ENCODE results near the gene ZNF268. TPM values are rescaled to one million over a fixed set of nuclear protein-coding genes. Genes with fewer than 3 reads are reported as not detected.

ZNF268 gene
- total and polyA plus RNA-seq, 2 donors (not counting 1 experiment from before 2014, with no cell fraction given): 11.6 to 28.6 TPM

DNA sequence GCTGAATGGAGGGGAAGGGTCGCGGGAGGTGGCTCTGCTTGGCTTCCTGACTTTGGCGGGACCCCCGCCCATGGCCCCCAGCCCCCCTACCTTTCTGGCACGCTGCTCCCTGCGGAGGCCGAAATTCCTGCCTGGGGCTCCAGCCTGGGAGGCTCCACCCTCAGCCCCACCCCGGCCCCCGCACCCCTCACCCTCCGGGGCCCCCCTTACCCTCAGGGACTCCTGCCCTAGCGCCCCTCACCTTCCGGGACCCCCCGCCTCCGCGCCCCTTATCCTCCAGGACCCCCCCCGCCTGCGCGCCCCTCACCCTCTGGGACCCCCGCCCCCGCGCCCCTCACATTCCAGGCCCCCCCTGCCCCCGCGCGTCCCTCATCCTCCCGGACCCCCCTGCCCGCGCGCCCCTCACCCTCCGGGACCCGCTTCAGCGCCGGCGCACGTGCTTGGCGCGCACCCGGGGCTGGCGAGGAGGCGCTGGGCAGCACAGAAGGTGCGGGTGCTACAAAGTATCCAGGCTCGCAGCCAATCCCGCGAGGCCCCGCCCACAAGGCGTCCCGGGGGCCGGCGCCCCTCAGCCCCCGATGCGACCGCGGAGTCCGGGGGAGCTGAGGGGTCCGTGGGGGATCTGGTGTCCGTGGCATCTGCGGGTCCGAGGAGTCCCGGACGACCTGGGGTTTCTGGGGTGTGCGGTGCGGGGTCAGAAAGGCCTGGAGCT lies 54.3 kb downstream of the ZNF268 start, which contains the start of gene ANHX:
ANHX (minus strand) TSS at position 477 of the 712 bp plus-strand sequence. CDS start 1,521 bp downstream, outside the sequence.
- no peak within 1 kb of the TSS for H3K9ac ChIP-seq (ENCODE audit: insufficient read depth, low read length)
- H3K9me3 ChIP-seq (ENCODE audit: control insufficient read depth, insufficient read depth, low read depth, low read length): no peaks in the 10 kb centered on the region
- H4K20me1 ChIP-seq (ENCODE audit: control insufficient read depth, extremely low read depth, insufficient read depth, low read length): no peaks in the 10 kb centered on the region
- no peaks in the 10 kb centered on the region for H3K4me1 ChIP-seq (ENCODE audit: control insufficient read depth, extremely low read depth, insufficient read depth, low read length)
- DNase-seq (ENCODE audit: low read depth in 2 of 2): no peak
- H2AFZ ChIP-seq (ENCODE audit: low read length): no peak within 1 kb of the TSS
- no peaks in the 10 kb centered on the region for H3K79me2 ChIP-seq (ENCODE audit: control insufficient read depth, insufficient read depth, low read length)
- TF ChIP-seq, protein P1, sequence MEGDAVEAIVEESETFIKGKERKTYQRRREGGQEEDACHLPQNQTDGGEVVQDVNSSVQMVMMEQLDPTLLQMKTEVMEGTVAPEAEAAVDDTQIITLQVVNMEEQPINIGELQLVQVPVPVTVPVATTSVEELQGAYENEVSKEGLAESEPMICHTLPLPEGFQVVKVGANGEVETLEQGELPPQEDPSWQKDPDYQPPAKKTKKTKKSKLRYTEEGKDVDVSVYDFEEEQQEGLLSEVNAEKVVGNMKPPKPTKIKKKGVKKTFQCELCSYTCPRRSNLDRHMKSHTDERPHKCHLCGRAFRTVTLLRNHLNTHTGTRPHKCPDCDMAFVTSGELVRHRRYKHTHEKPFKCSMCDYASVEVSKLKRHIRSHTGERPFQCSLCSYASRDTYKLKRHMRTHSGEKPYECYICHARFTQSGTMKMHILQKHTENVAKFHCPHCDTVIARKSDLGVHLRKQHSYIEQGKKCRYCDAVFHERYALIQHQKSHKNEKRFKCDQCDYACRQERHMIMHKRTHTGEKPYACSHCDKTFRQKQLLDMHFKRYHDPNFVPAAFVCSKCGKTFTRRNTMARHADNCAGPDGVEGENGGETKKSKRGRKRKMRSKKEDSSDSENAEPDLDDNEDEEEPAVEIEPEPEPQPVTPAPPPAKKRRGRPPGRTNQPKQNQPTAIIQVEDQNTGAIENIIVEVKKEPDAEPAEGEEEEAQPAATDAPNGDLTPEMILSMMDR (conservative IDR thresholded peaks at IDR 0.05 in 1 of 2, IDR thresholded peaks at IDR 0.05 in 1 of 2; ENCODE audit: low read depth in 1 of 2, low read length in 2 of 2): no peak
- no peak for TF ChIP-seq EZH2 (IDR thresholded peaks at IDR 0.05; ENCODE audit: low read length, missing control alignments)
- no peaks in the 10 kb centered on the region for H3K27me3 ChIP-seq (ENCODE audit: control insufficient read depth, insufficient read depth, low read length)
- H3K4me2 ChIP-seq (ENCODE audit: extremely low read depth, insufficient read depth, low read length): no peak within 1 kb of the TSS
- no peak within 1 kb of the TSS for H3K27ac ChIP-seq (ENCODE audit: insufficient read depth, low read length)
- H3K4me3 ChIP-seq (replicated peaks in 1 of 4; ENCODE audit: control extremely low read depth in 1 of 4, insufficient read depth in 1 of 4, low read depth in 3 of 4, low read length in 4 of 4): no peak within 1 kb of the TSS
- no peaks in the 10 kb centered on the region for H3K36me3 ChIP-seq (ENCODE audit: control insufficient read depth, insufficient read depth, low read length)

DNA sequence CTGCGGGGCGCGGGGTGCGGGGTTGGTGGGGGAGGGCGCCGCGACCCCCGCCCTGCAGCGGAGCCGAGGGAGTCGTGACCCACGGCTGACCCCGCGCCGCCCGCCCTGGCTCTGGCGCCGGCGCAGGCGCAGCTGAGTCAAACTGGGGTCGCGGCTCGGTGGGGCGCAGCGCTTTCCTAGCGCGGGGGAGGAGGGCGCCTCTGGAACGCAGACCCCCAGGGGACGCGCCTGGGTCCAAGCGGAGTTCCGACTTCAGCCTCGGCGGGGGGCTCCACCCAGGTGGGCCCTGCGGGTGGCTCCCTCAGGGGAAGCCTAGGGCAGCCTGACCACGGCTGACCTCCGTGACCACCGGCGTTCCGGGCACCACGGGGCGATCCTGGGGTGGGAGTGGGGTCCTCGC lies 54.8 kb downstream of the ZNF268 start:
- Histone ChIP-seq H3K36me3 (ENCODE audit: control insufficient read depth, insufficient read depth, low read length) (no peaks in the 10 kb centered on the region), H3K79me2 (ENCODE audit: control insufficient read depth, insufficient read depth, low read length) (no peaks in the 10 kb centered on the region), H3K9me3 (ENCODE audit: control insufficient read depth, insufficient read depth, low read depth, low read length) (no peaks in the 10 kb centered on the region), H3K4me2 (ENCODE audit: extremely low read depth, insufficient read depth, low read length) (no peak overlapping the region), H3K27me3 (ENCODE audit: control insufficient read depth, insufficient read depth, low read length) (no peaks in the 10 kb centered on the region), H2AFZ (ENCODE audit: low read length) (no peak overlapping the region), H3K4me1 (ENCODE audit: control insufficient read depth, extremely low read depth, insufficient read depth, low read length) (no peaks in the 10 kb centered on the region), H4K20me1 (ENCODE audit: control insufficient read depth, extremely low read depth, insufficient read depth, low read length) (no peaks in the 10 kb centered on the region), H3K27ac (ENCODE audit: insufficient read depth, low read length) (no peak overlapping the region), H3K4me3 (replicated peaks in 1 of 4; ENCODE audit: control extremely low read depth in 1 of 4, insufficient read depth in 1 of 4, low read depth in 3 of 4, low read length in 4 of 4) (no peak overlapping the region), H3K9ac (ENCODE audit: insufficient read depth, low read length) (no peak overlapping the region)
- no peak for TF ChIP-seq EZH2 (IDR thresholded peaks at IDR 0.05; ENCODE audit: low read length, missing control alignments)
- TF ChIP-seq, protein P1 (conservative IDR thresholded peaks at IDR 0.05 in 1 of 2, IDR thresholded peaks at IDR 0.05 in 1 of 2; ENCODE audit: low read depth in 1 of 2, low read length in 2 of 2): no peak
- DNase-seq (ENCODE audit: low read depth in 2 of 2): no peak

DNA sequence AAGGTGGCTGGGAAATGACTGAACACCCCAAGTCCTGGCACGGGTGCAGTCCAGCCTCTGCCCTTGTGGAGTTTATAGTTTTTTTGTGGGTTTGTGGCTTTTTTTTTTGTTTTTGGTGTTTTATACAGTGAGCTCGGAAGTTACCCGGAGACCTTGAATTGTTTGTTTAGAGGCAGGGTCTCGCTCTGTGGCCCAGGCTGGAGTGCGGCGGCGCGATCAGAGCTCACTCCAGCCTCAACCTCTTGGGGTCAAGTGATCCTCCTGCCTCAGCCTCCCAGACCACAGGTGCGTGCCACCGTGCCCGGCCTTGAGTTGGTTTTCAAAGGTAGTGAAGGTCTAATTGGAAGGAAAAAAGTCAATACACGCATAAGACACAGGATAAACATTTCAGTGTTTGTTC lies 55.3 kb downstream of the ZNF268 start:
- H3K4me1 ChIP-seq (ENCODE audit: control insufficient read depth, extremely low read depth, insufficient read depth, low read length): no peaks in the 10 kb centered on the region
- H3K79me2 ChIP-seq (ENCODE audit: control insufficient read depth, insufficient read depth, low read length): no peaks in the 10 kb centered on the region
- no peak overlapping the region for H3K9ac ChIP-seq (ENCODE audit: insufficient read depth, low read length)
- no peaks in the 10 kb centered on the region for H3K36me3 ChIP-seq (ENCODE audit: control insufficient read depth, insufficient read depth, low read length)
- H3K27ac ChIP-seq (ENCODE audit: insufficient read depth, low read length): no peak overlapping the region
- H3K27me3 ChIP-seq (ENCODE audit: control insufficient read depth, insufficient read depth, low read length): no peaks in the 10 kb centered on the region
- H3K4me3 ChIP-seq (replicated peaks in 1 of 4; ENCODE audit: control extremely low read depth in 1 of 4, insufficient read depth in 1 of 4, low read depth in 3 of 4, low read length in 4 of 4): no peak overlapping the region
- TF ChIP-seq, protein P1 (conservative IDR thresholded peaks at IDR 0.05 in 1 of 2, IDR thresholded peaks at IDR 0.05 in 1 of 2; ENCODE audit: low read depth in 1 of 2, low read length in 2 of 2): no peak
- no peak for TF ChIP-seq EZH2 (IDR thresholded peaks at IDR 0.05; ENCODE audit: low read length, missing control alignments)
- H4K20me1 ChIP-seq (ENCODE audit: control insufficient read depth, extremely low read depth, insufficient read depth, low read length): no peaks in the 10 kb centered on the region
- no peak overlapping the region for H3K4me2 ChIP-seq (ENCODE audit: extremely low read depth, insufficient read depth, low read length)
- DNase-seq (ENCODE audit: low read depth in 2 of 2): no peak
- no peak overlapping the region for H2AFZ ChIP-seq (ENCODE audit: low read length)
- H3K9me3 ChIP-seq (ENCODE audit: control insufficient read depth, insufficient read depth, low read depth, low read length): no peaks in the 10 kb centered on the region
